K562 treated with DMSO at 1 percent for 24 hours (cell line): ENCODE data around the gene DMAC2L. TPM values are rescaled to one million over a fixed set of nuclear protein-coding genes. Genes with fewer than 3 reads are reported as not detected.

Source experiments
- total RNA-seq: library from RNA; unstranded; fragments of 300-600 nt; gene quantifications from 2 replicates; pipeline ENCODE4 v1.2.3, GENCODE V29; 2022; ENCODE audit warnings: low read depth; ENCODE audit not compliant: insufficient read depth

Gene DMAC2L
- 4.5 and 5.6 TPM in 2 replicates for total RNA-seq

GRCh38 chr14:50311972-50312733 is at the start of gene DMAC2L, which contains the start of gene L2HGDH:
DMAC2L (plus strand) TSS chr14:50312324; CDS start chr14:50321488, 9,164 bp downstream.
L2HGDH (minus strand) TSS chr14:50312229; CDS start chr14:50312150, 79 bp downstream.

Other genes with a start within 250 kb of the DMAC2L start
- gene VCPKMT, start 195.8 kb upstream of the DMAC2L start, total RNA-seq, result 2.2 and 3.2 TPM in 2 replicates
- 6.4 and 7.8 TPM in 2 replicates for gene SOS2, start 80.7 kb upstream of the DMAC2L start, total RNA-seq
- 7.3 and 9.8 TPM in 2 replicates for gene L2HGDH, start 95 bp upstream of the DMAC2L start, total RNA-seq
- not detected in 2 replicates for gene CDKL1, start 84.6 kb downstream of the DMAC2L start, total RNA-seq
- 15.0 and 28.6 TPM in 2 replicates for gene MAP4K5, start 220.2 kb downstream of the DMAC2L start, total RNA-seq
- 0.25 TPM in 1 of 2 replicates, not detected in the other for gene ATL1, start 247.8 kb downstream of the DMAC2L start, total RNA-seq